HepG2 (cell line): ENCODE data around the gene TMEM143. TPM values are rescaled to one million over a fixed set of nuclear protein-coding genes. Genes with fewer than 3 reads are reported as not detected.

Experiments
- ARID5B ChIP-seq: IDR thresholded peaks from 2 replicates; pipeline ENCODE4 v1.4.0; 2020; ENCODE audit warnings: mild to moderate bottlenecking, missing genetic modification reagents
- CSRNP1 ChIP-seq: sonication (generic); formaldehyde crosslinking; IDR thresholded peaks from 2 replicates; pipeline ENCODE4 v1.8.1; 2023; ENCODE audit warnings: mild to moderate bottlenecking, missing genetic modification reagents
- ELF3 ChIP-seq: IDR thresholded peaks from 2 replicates; pipeline ENCODE4 v1.6.1; 2016; ENCODE audit warnings: missing genetic modification reagents, missing compliant biosample characterization
- HOMEZ ChIP-seq: IDR thresholded peaks from 2 replicates; pipeline ENCODE4 v1.6.1; 2016; ENCODE audit warnings: low read depth
- NFKB2 ChIP-seq: sonication (generic); formaldehyde crosslinking; IDR thresholded peaks from 2 replicates; pipeline ENCODE4 v1.4.0; 2020; ENCODE audit warnings: missing genetic modification reagents, borderline replicate concordance
- NFYC ChIP-seq: IDR thresholded peaks from 2 replicates; pipeline ENCODE4 v1.6.1; 2016; ENCODE audit warnings: missing genetic modification reagents, missing compliant biosample characterization
- SP2 ChIP-seq: sonication (generic); formaldehyde crosslinking; IDR thresholded peaks from 2 replicates; pipeline ENCODE4 v1.5.1; 2020; ENCODE audit warnings: mild to moderate bottlenecking, missing genetic modification reagents
- SP4 ChIP-seq: sonication (generic); formaldehyde crosslinking; IDR thresholded peaks from 2 replicates; pipeline ENCODE4 v1.8.1; 2023; ENCODE audit warnings: mild to moderate bottlenecking, missing genetic modification reagents
- TBX2 ChIP-seq: sonication (generic); formaldehyde crosslinking; IDR thresholded peaks from 2 replicates; pipeline ENCODE4 v1.5.0; 2020; ENCODE audit warnings: missing genetic modification reagents, mild to moderate bottlenecking, borderline replicate concordance
- ZNF687 ChIP-seq: sonication (generic); formaldehyde crosslinking; IDR thresholded peaks from 2 replicates; pipeline ENCODE4 v1.5.1; 2020; ENCODE audit warnings: mild to moderate bottlenecking, missing genetic modification reagents, moderate library complexity
- polyA plus RNA-seq, 8 experiments: library from polyadenylated mRNA; depleted of rRNA in 3 of 8; stranded (reverse) in 7 of 8; unstranded in 1 of 8; fragments of >200 nt; fragmentation: Illumina TruSeq in 4 of 8; extraction: Trizol in 4 of 8; gene quantifications; 2 replicates each; pipeline versions ENCODE4 v1.2.1 to v1.2.3, GENCODE V29; 2011 to 2016; ENCODE audit warnings: low read depth in 4 of 8, missing spikeins in 1 of 8, mixed read lengths in 1 of 8; ENCODE audit not compliant: insufficient read depth in 1 of 8
- total RNA-seq, 5 experiments: library from RNA; depleted of rRNA; stranded (reverse); fragments of >200 nt; fragmentation: Illumina TruSeq; extraction: Trizol; gene quantifications; 2 replicates each; pipeline ENCODE4 v1.2.3, GENCODE V29; 2016; ENCODE audit warnings: low read depth in 1 of 5
- TF ChIP-seq, protein P1 (sequence below): sonication (generic); formaldehyde crosslinking; IDR thresholded peaks from 2 replicates; pipeline ENCODE4 v1.5.0; 2020; ENCODE audit warnings: missing genetic modification reagents
- TF ChIP-seq, protein P2 (sequence below): sonication (generic); IDR thresholded peaks from 2 replicates; pipeline ENCODE4 v1.6.1; 2016; ENCODE audit warnings: low read depth, borderline replicate concordance

Gene TMEM143
- total and polyA plus RNA-seq, 2 of the 13 experiments (the other 11 are each of a cell fraction or from before 2014, with no cell fraction given) = 7.7 to 11.3 TPM

DNA sequence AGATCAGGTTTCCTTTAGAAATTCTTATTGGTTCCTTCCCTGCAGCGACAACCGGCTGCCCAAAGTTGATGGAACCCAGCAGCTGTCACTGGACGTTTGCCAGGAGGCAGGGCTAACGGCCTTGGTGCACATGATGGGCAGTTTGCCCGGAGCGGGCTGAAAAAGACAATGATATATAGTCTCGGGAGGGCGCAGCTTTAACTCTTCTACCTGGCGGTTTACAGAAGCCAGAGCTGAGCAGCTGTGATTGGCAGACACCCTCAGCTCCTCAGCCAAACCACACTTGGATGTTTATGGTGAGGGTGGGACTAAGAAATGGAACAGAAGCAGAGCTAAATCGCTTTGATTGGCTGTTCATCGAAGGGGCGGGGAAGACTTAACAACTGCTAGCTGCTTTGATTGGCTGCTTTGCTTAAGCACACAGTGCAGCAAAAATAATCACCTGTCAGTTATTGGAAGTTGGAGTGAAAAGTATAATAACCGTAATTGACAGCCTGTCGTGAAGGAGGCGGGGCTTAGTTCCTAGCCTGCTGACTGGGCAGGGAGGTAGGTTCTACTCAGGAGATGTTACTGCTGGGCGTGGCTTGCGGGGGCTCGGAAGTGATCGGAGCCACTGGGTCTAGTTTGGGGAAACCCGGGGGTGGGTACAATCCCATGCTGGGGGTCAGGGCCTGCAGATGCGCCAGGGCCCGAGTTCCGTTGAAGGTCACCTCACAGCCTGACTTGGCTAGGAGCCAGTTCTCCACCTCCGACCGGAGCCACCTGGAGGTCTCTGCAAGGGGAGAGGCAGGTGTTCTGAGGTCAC, 30.9 kb downstream of the TMEM143 start (continued):
- TF ChIP-seq ARID5B (CRISPR knock-in tag) (no peak), CSRNP1 (CRISPR knock-in tag) (0 out of 2 replicates have a peak, but pooled peaks have one; percentile 58), ZNF687 (CRISPR knock-in tag) (peak; percentile 59), ELF3 (no peak), TBX2 (CRISPR knock-in tag) (peak; percentile 27; the same call in 1 of the 2 replicates), NFKB2 (0 out of 2 replicates have a peak, but pooled peaks have one; percentile 44), HOMEZ (CRISPR knock-in tag) (0 out of 2 replicates have a peak, but pooled peaks have one; percentile 30), NFYC (CRISPR knock-in tag) (peak; percentile 85), SP4 (peak; percentile 55; the same call in 1 of the 2 replicates), SP2 (CRISPR knock-in tag) (peak; percentile 80)
- TF ChIP-seq, protein P1, sequence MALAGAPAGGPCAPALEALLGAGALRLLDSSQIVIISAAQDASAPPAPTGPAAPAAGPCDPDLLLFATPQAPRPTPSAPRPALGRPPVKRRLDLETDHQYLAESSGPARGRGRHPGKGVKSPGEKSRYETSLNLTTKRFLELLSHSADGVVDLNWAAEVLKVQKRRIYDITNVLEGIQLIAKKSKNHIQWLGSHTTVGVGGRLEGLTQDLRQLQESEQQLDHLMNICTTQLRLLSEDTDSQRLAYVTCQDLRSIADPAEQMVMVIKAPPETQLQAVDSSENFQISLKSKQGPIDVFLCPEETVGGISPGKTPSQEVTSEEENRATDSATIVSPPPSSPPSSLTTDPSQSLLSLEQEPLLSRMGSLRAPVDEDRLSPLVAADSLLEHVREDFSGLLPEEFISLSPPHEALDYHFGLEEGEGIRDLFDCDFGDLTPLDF (CRISPR knock-in tag) = no peak
- TF ChIP-seq, protein P2, sequence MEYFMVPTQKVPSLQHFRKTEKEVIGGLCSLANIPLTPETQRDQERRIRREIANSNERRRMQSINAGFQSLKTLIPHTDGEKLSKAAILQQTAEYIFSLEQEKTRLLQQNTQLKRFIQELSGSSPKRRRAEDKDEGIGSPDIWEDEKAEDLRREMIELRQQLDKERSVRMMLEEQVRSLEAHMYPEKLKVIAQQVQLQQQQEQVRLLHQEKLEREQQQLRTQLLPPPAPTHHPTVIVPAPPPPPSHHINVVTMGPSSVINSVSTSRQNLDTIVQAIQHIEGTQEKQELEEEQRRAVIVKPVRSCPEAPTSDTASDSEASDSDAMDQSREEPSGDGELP = peak; percentile 78; the same call in 1 of the 2 replicates
